Transverse colon (tissue), 3 donors: Measurements from ENCODE around the gene HSD17B3.

Experiments
- CTCF ChIP-seq, 5 experiments: fragments of 200-600 bp in 3 of 5; fragments of 450-650 bp in 2 of 5; sonication (generic) in 3 of 5; IDR thresholded peaks; 1 replicate in 2 of 5; 2 replicates in 3 of 5; pipeline ENCODE4 v1.5.1; 2016 to 2017; ENCODE audit warnings: antibody characterized with exemption in 5 of 5, inconsistent platforms in 3 of 5, mild to moderate bottlenecking in 2 of 5, moderate library complexity in 1 of 5
- EP300 ChIP-seq: sonication (generic); formaldehyde crosslinking; IDR thresholded peaks from one replicate; pipeline ENCODE4 v1.6.1; 2017; ENCODE audit warnings: antibody characterized with exemption, low read depth
- POLR2A ChIP-seq: fragments of 450-650 bp; IDR thresholded peaks from one replicate; pipeline ENCODE4 v1.6.1; 2016; ENCODE audit warnings: antibody characterized with exemption, mild to moderate bottlenecking, moderate library complexity

GRCh38 chr9:96219026-96219899 lies 82.7 kb downstream of the HSD17B3 start:
- TF ChIP-seq CTCF (IDR thresholded peaks at IDR 0.05): peak; percentile 29 to 60 (median 52)
- no peak for TF ChIP-seq POLR2A
- TF ChIP-seq EP300: no peak
